Gastroesophageal sphincter (tissue), 4 donors: Measurements from ENCODE around the gene SLF1. TPM values are rescaled to one million over a fixed set of nuclear protein-coding genes. Genes with fewer than 3 reads are reported as not detected.

Source experiments
- ATAC-seq: fragments of 150-250 bp; one replicate; pipeline ENCODE4 v1.9.1; 2016; ENCODE audit warnings: mild to moderate bottlenecking, moderate library complexity
- H3K27ac ChIP-seq, 4 donors: fragments of 200-600 bp; sonication (generic) in 3 of 4; 1 replicate in 3 of 4; 2 replicates in 1 of 4; pipeline ENCODE4 v1.5.1; 2016 to 2019
- H3K27me3 ChIP-seq: fragments of 200-600 bp; sonication (generic); one replicate; pipeline ENCODE4 v1.5.1; 2019
- H3K36me3 ChIP-seq, 2 donors: fragments of 200-600 bp; sonication (generic); one replicate each; pipeline ENCODE4 v1.5.1; 2019; ENCODE audit warnings: control low read depth in 1 of 2
- H3K4me1 ChIP-seq, 3 donors: fragments of 200-600 bp; sonication (generic); 1 replicate in 2 of 3; 2 replicates in 1 of 3; pipeline ENCODE4 v1.5.1; 2016 to 2019; ENCODE audit warnings: control low read depth in 2 of 3
- H3K4me3 ChIP-seq, 2 donors: fragments of 200-600 bp; sonication (generic); one replicate each; pipeline ENCODE4 v1.5.1; 2019; ENCODE audit warnings: mild to moderate bottlenecking in 1 of 2, moderate library complexity in 1 of 2
- H3K9me3 ChIP-seq, 3 donors: fragments of 200-600 bp; sonication (generic); one replicate each; pipeline ENCODE4 v1.5.1; 2017 to 2019; ENCODE audit warnings: control low read depth in 2 of 3
- CTCF ChIP-seq, 4 experiments: fragments of 200-600 bp in 2 of 4; fragments of 450-650 bp in 2 of 4; sonication (generic) in 1 of 4; IDR thresholded peaks; one replicate each; pipeline ENCODE4 v1.5.1; 2017 to 2019; ENCODE audit warnings: antibody characterized with exemption in 4 of 4, mild to moderate bottlenecking in 2 of 4, moderate library complexity in 2 of 4
- EP300 ChIP-seq: sonication (generic); formaldehyde crosslinking; IDR thresholded peaks from one replicate; pipeline ENCODE4 v1.6.1; 2017; ENCODE audit warnings: antibody characterized with exemption, mild to moderate bottlenecking
- POLR2A ChIP-seq, 2 donors: fragments of 450-650 bp; IDR thresholded peaks; one replicate each; pipeline ENCODE4 v1.6.1; 2017; ENCODE audit warnings: antibody characterized with exemption in 2 of 2, mild to moderate bottlenecking in 2 of 2, moderate library complexity in 1 of 2
- POLR2AphosphoS5 ChIP-seq: sonication (generic); formaldehyde crosslinking; IDR thresholded peaks from one replicate; pipeline ENCODE4 v1.6.1; 2017; ENCODE audit warnings: antibody characterized with exemption
- WGBS, 2 donors: methylation state at CpG; one replicate each; pipeline ENCODE4 v1.1.5; 2018; ENCODE audit warnings: low coverage in 1 of 2; 5-methylcytosine and 5-hydroxymethylcytosine counted together
- total RNA-seq, 4 donors: library from RNA; depleted of rRNA; stranded (reverse); fragments of >200 nt; gene quantifications; one replicate each; pipeline ENCODE4 v1.1.0, GENCODE V29; 2016

SLF1 gene
- total RNA-seq, 4 donors from 2014 or later: 2.5 to 8.9 (median 3.6) TPM

GRCh38 chr5:94658272-94658671 is 39.8 kb downstream of the SLF1 start:
- Histone ChIP-seq H3K27ac (no peak overlapping the region), H3K4me3 (no peak overlapping the region), H3K27me3 (no peaks in the 10 kb centered on the region), H3K9me3 (peaks cover 0 to 27% (median 0%) of the 10 kb centered on the region in 3 donors), H3K36me3 (peaks cover 0 to 55% of the 10 kb centered on the region in 2 donors), H3K4me1 (no peaks in the 10 kb centered on the region)
- TF ChIP-seq CTCF (IDR thresholded peaks at IDR 0.05): no peak
- WGBS, 2 donors: 100% methylated on average over 1 of the region's 1 CpG; no CpG with 5 or more reads in 1 of the 2 donors
- no peak for ATAC-seq

- no CpG with 5 or more reads among the region's 8 CpGs for WGBS, 2 donors
- TF ChIP-seq CTCF (IDR thresholded peaks at IDR 0.05) (no peak), EP300 (no peak), POLR2A (IDR thresholded peaks at IDR 0.05) (no peak), POLR2AphosphoS5 (no peak)
- no peak for ATAC-seq
- Histone ChIP-seq H3K4me1 (no peaks in the 10 kb centered on the region), H3K27me3 (no peaks in the 10 kb centered on the region), H3K27ac (no peak overlapping the region), H3K9me3 (peaks cover 0 to 17% (median 0%) of the 10 kb centered on the region in 3 donors), H3K4me3 (no peak overlapping the region), H3K36me3 (peaks cover 0 to 54% of the 10 kb centered on the region in 2 donors)
These were observed 42.0 kb downstream of the SLF1 start for GRCh38 chr5:94660506-94660905.

- 64 to 66% methylated on average over 1 to 3 of the region's 3 CpGs for WGBS, 2 donors
- H3K36me3 ChIP-seq: peaks cover 0 to 55% of the 10 kb centered on the region in 2 donors
- ATAC-seq: no peak
- H3K4me1 ChIP-seq: no peaks in the 10 kb centered on the region
- H3K4me3 ChIP-seq: no peak overlapping the region
- TF ChIP-seq EP300: no peak
- peaks cover 0 to 14% (median 0%) of the 10 kb centered on the region in 3 donors for H3K9me3 ChIP-seq
- no peaks in the 10 kb centered on the region for H3K27me3 ChIP-seq
- no peak overlapping the region for H3K27ac ChIP-seq
These were observed 42.6 kb downstream of the SLF1 start for GRCh38 chr5:94661086-94661485.

GRCh38 chr5:94667937-94668336 is 49.5 kb downstream of the SLF1 start:
- no peak for ATAC-seq
- TF ChIP-seq POLR2A (IDR thresholded peaks at IDR 0.05): no peak
- TF ChIP-seq EP300: no peak
- no peak for TF ChIP-seq CTCF (IDR thresholded peaks at IDR 0.05)
- TF ChIP-seq POLR2AphosphoS5: no peak
- Histone ChIP-seq H3K4me1 (no peaks in the 10 kb centered on the region), H3K27me3 (no peaks in the 10 kb centered on the region), H3K27ac (no peak overlapping the region), H3K4me3 (no peak overlapping the region), H3K36me3 (peaks cover 0 to 41% of the 10 kb centered on the region in 2 donors), H3K9me3 (no peaks in the 10 kb centered on the region)
- WGBS, 2 donors: 88 to 100% methylated on average over 2 of the region's 3 CpGs

GRCh38 chr5:94670726-94671125 is 52.3 kb downstream of the SLF1 start:
- no peak for TF ChIP-seq CTCF (IDR thresholded peaks at IDR 0.05)
- no peak for TF ChIP-seq POLR2AphosphoS5
- ATAC-seq: no peak
- Histone ChIP-seq H3K27ac (no peak overlapping the region), H3K36me3 (peaks cover 0 to 17% of the 10 kb centered on the region in 2 donors), H3K9me3 (no peaks in the 10 kb centered on the region), H3K4me1 (no peaks in the 10 kb centered on the region), H3K27me3 (no peaks in the 10 kb centered on the region), H3K4me3 (no peak overlapping the region)
- WGBS, 2 donors: 83 to 92% methylated on average over 1 of the region's 1 CpG
